OCI-LY7 (cell line): ENCODE results near the gene C3orf18. TPM values are rescaled to one million over a fixed set of nuclear protein-coding genes. Genes with fewer than 3 reads are reported as not detected.

Source experiments
- BruUV-seq: library from RNA; stranded (reverse); fragments of 400-500 nt; replicated peaks from 2 replicates; lab custom pipeline; 2021; lab: Mats Ljungman, UMichigan
- CTCF ChIA-PET: fragments of 300-600 bp; sonication (Branson Sonifier 250); formaldehyde crosslinking; loops from one replicate; lab custom pipeline; 2022; ENCODE audit warnings: antibody characterized with exemption; ENCODE audit not compliant: unreplicated experiment; lab: Charles Lee
- POLR2A ChIA-PET: fragments of 300-600 bp; sonication (Branson Sonifier 250); formaldehyde crosslinking; loops from one replicate; lab custom pipeline; 2022; ENCODE audit warnings: antibody characterized with exemption; lab: Charles Lee
- DNase-seq: peaks from one replicate; pipeline ENCODE4 v3.0.0-alpha.2; 2015; ENCODE audit warnings: low spot score
- H2AFZ ChIP-seq: fragments of 200-600 bp; sonication (generic), shearing (Covaris generic); 2 replicates; pipeline ENCODE4 v1.6.1; 2014; ENCODE audit warnings: mild to moderate bottlenecking, antibody characterized with exemption, low read length, moderate library complexity
- H3K27ac ChIP-seq: fragments of 200-600 bp; sonication (generic); 2 replicates; pipeline ENCODE4 v1.5.1; 2014; ENCODE audit warnings: mixed run types, low read depth, mild to moderate bottlenecking, moderate library complexity, low read length, inconsistent platforms; ENCODE audit not compliant: poor library complexity, severe bottlenecking
- H3K36me3 ChIP-seq: fragments of 200-600 bp; sonication (generic); 2 replicates; pipeline ENCODE4 v1.6.1; 2014; ENCODE audit warnings: mild to moderate bottlenecking, antibody characterized with exemption, low read length, moderate library complexity, mixed read lengths; ENCODE audit not compliant: insufficient read depth
- H3K4me1 ChIP-seq: fragments of 200-600 bp; sonication (generic); 2 replicates; pipeline ENCODE4 v1.5.1; 2014; ENCODE audit warnings: mild to moderate bottlenecking, low read length; ENCODE audit not compliant: insufficient read depth, poor library complexity, severe bottlenecking
- H3K4me2 ChIP-seq: fragments of 200-600 bp; sonication (generic); 2 replicates; pipeline ENCODE4 v1.6.1; 2014; ENCODE audit warnings: mild to moderate bottlenecking, low read length
- H3K4me3 ChIP-seq: fragments of 200-600 bp; sonication (generic); 2 replicates; pipeline ENCODE4 v1.5.1; 2014; ENCODE audit warnings: mild to moderate bottlenecking, low read depth, low read length; ENCODE audit not compliant: poor library complexity, severe bottlenecking
- H3K79me2 ChIP-seq: fragments of 200-600 bp; sonication (generic); 2 replicates; pipeline ENCODE4 v1.6.1; 2016; ENCODE audit warnings: low read depth, mild to moderate bottlenecking, low read length, moderate library complexity, mixed read lengths; ENCODE audit not compliant: insufficient read depth
- H3K9me2 ChIP-seq: fragments of 200-600 bp; sonication (generic); 2 replicates; pipeline ENCODE4 v1.6.1; 2016; ENCODE audit warnings: mild to moderate bottlenecking, low read length, mixed read lengths; ENCODE audit not compliant: insufficient read depth
- H3K9me3 ChIP-seq: fragments of 200-600 bp; sonication (generic); 2 replicates; pipeline ENCODE4 v1.6.1; 2014; ENCODE audit warnings: mild to moderate bottlenecking, mixed run types, low read length, mixed read lengths
- H4K20me1 ChIP-seq: fragments of 200-600 bp; sonication (generic); 2 replicates; pipeline ENCODE4 v1.6.1; 2014; ENCODE audit warnings: mild to moderate bottlenecking, antibody characterized with exemption, low read length, moderate library complexity, mixed read lengths; ENCODE audit not compliant: insufficient read depth
- EZH2phosphoT487 ChIP-seq: fragments of 200-600 bp; sonication (generic); IDR thresholded peaks from 2 replicates; pipeline ENCODE4 v1.6.1; 2018; ENCODE audit warnings: low read depth, borderline replicate concordance, mild to moderate bottlenecking, mixed run types, antibody characterized with exemption, low read length, moderate library complexity, mixed read lengths
- intact Hi-C: fragments of 100-400 bp; cut with micrococcal nuclease; formaldehyde crosslinking; loops from one replicate; pipeline ENCODE4 v1.10.0; 2022; ENCODE audit not compliant: unreplicated experiment
- total RNA-seq, 2 experiments: library from RNA; depleted of rRNA in 1 of 2; stranded (reverse); fragments of >200 nt in 1 of 2; shearing (Covaris generic) in 1 of 2; gene quantifications; 2 replicates each; pipeline ENCODE4 v1.2.3, GENCODE V29; 2014 to 2022
- TF ChIP-seq, protein P1 (sequence below): fragments of 200-600 bp; sonication (generic); conservative IDR thresholded peaks from 2 replicates; pipeline ENCODE4 v1.5.1; 2014; ENCODE audit warnings: mild to moderate bottlenecking, antibody characterized with exemption, low read length, moderate library complexity, mixed read lengths

Gene C3orf18
- total RNA-seq, 2 experiments from 2014 or later: 8.0 to 9.5 TPM

DNA sequence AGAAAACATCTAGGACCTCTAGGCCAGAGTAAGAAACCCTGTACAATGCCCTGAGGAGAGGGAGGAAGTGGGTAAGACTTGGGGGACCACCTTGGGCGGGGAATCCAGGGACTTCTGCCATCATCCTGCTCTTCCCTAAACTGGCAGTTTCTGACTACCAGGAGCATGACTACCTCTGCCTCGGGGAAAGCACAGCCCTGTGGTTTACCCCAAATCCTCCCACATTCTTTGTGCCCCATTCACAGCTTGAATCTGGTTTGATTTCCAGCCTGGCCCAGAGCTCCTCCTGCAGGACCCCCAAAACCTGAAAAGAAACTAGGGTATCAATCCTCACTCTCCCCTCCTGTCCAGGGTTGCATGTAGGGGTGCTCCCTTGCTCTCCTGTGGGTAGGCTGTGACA lies 4.7 kb downstream of the C3orf18 start:
- H3K4me1 ChIP-seq: peaks cover 9% of the 10 kb centered on the region
- no TSS peak for BruUV-seq
- H3K36me3 ChIP-seq: no peaks in the 10 kb centered on the region
- no peaks in the 10 kb centered on the region for H3K9me2 ChIP-seq
- H3K79me2 ChIP-seq: no peaks in the 10 kb centered on the region
- TF ChIP-seq, protein P1, sequence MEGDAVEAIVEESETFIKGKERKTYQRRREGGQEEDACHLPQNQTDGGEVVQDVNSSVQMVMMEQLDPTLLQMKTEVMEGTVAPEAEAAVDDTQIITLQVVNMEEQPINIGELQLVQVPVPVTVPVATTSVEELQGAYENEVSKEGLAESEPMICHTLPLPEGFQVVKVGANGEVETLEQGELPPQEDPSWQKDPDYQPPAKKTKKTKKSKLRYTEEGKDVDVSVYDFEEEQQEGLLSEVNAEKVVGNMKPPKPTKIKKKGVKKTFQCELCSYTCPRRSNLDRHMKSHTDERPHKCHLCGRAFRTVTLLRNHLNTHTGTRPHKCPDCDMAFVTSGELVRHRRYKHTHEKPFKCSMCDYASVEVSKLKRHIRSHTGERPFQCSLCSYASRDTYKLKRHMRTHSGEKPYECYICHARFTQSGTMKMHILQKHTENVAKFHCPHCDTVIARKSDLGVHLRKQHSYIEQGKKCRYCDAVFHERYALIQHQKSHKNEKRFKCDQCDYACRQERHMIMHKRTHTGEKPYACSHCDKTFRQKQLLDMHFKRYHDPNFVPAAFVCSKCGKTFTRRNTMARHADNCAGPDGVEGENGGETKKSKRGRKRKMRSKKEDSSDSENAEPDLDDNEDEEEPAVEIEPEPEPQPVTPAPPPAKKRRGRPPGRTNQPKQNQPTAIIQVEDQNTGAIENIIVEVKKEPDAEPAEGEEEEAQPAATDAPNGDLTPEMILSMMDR: no peak
- no peak for TF ChIP-seq EZH2phosphoT487
- no peaks in the 10 kb centered on the region for H3K9me3 ChIP-seq
- intact Hi-C loops: no loop called here
- DNase-seq: no peak
- H2AFZ ChIP-seq: no peak overlapping the region
- ChIA-PET POLR2A (interaction anchor here (0.9 kb wide), 1 partner anchor 89 kb away, joined by 4 read pairs; no protein-coding TSS in a partner anchor), CTCF (no interaction called here)
- H4K20me1 ChIP-seq: no peaks in the 10 kb centered on the region; the same call in 1 of the 2 replicates
- no peak overlapping the region for H3K4me2 ChIP-seq
- no peak overlapping the region for H3K27ac ChIP-seq
- no peak overlapping the region for H3K4me3 ChIP-seq

DNA sequence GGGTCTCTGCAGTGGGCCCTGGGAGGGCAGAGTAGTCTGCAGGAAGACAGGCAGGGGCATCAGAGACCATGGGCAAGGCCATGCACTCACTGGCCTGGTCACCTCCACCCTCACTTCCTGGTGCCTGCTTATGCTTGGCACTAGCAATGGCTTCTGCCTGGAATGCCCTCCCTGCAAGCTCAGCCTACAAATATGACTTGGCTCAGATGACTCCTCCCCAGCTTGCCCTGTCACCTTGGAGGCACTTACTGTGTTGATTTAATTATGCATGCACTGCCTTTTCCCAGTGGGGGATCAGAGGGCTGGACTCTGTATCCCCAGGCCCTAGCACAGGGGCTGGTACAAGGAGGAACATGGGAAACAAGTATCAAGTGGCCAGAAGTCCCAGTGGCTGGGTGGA lies 7.8 kb downstream of the C3orf18 start:
- no peak for DNase-seq
- BruUV-seq: no TSS peak
- ChIA-PET CTCF (no interaction called here), POLR2A (no interaction called here)
- Histone ChIP-seq H3K79me2 (no peaks in the 10 kb centered on the region), H3K36me3 (no peaks in the 10 kb centered on the region), H4K20me1 (no peaks in the 10 kb centered on the region; the same call in 1 of the 2 replicates), H3K9me2 (no peaks in the 10 kb centered on the region), H3K27ac (no peak overlapping the region), H3K4me2 (no peak overlapping the region), H3K9me3 (no peaks in the 10 kb centered on the region), H3K4me1 (no peaks in the 10 kb centered on the region), H3K4me3 (no peak overlapping the region), H2AFZ (no peak overlapping the region)
- intact Hi-C loops: no loop called here
- no peak for TF ChIP-seq EZH2phosphoT487
- TF ChIP-seq, protein P1: no peak

DNA sequence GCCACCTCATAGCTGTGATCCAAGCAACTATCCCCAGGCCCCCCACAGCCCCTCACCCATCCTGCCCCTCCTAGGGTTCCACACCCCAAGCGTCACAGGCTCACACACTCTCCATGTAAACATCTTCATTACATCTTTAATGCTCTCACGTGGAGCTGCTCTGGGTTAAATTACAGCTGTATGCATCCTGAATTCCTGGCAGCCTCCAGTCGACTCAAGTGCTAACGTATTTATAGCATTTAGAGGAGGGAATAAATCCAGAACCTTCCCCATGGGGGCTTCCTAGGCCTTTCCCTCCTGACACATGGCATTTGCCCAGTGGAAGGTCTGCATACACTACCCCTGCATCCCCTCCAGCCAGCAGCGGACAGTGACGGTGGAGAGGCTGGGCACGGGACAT lies 9.6 kb downstream of the C3orf18 start:
- no peaks in the 10 kb centered on the region for H3K9me2 ChIP-seq
- H4K20me1 ChIP-seq: no peaks in the 10 kb centered on the region; the same call in 1 of the 2 replicates
- H3K4me3 ChIP-seq: no peak overlapping the region
- H3K4me2 ChIP-seq: no peak overlapping the region
- no peaks in the 10 kb centered on the region for H3K36me3 ChIP-seq
- intact Hi-C loops: no loop called here
- BruUV-seq: no TSS peak
- H3K27ac ChIP-seq: no peak overlapping the region
- H3K4me1 ChIP-seq: no peaks in the 10 kb centered on the region
- TF ChIP-seq, protein P1: no peak
- TF ChIP-seq EZH2phosphoT487: no peak
- H2AFZ ChIP-seq: no peak overlapping the region
- ChIA-PET POLR2A (no interaction called here), CTCF (no interaction called here)
- no peak for DNase-seq
- no peaks in the 10 kb centered on the region for H3K79me2 ChIP-seq
- no peaks in the 10 kb centered on the region for H3K9me3 ChIP-seq
